Fibroblast of skin of right quadriceps (primary cell): ENCODE data around the gene SLC8A1.

Experiments used
- DNase-seq: peaks from one replicate; pipeline ENCODE4 v3.0.0-alpha.2; 2013

SLC8A1 gene

GRCh38 chr2:40178971-40179370 lies 272.9 kb downstream of the SLC8A1 start:
- DNase-seq: no peak

DNA sequence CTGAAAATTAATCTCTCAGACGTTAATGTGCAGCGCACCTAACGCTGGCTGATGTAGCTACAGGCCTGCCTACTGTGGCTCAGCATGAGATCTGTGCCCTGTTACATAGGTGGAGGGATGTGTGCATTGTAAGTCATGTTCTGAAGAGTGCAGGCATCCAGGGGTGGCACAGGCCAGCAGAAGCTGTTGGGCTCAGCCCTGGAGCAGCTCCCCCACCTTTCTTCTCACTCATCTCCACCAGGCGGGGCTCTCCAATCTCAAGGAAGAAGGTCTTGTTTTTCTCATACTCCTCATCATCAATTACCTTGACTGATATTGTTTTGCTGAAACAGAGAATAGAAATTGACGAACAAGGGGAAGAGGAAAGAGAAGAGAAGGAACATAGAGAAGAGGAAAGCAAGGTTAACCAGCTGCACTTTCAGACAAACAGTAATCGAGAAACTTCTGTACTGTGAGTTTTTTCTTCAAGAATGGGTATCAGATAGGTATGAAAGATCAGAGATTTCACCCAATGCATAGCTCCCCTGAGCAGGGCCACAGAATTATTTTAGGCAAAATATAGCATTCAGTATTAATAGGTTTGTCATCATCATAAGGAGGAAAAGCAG lies 273.6 kb downstream of the SLC8A1 start:
- no peak for DNase-seq

- DNase-seq: peak; percentile 20
Observed at GRCh38 chr2:40177366-40177765, 274.5 kb downstream of the SLC8A1 start.

DNA sequence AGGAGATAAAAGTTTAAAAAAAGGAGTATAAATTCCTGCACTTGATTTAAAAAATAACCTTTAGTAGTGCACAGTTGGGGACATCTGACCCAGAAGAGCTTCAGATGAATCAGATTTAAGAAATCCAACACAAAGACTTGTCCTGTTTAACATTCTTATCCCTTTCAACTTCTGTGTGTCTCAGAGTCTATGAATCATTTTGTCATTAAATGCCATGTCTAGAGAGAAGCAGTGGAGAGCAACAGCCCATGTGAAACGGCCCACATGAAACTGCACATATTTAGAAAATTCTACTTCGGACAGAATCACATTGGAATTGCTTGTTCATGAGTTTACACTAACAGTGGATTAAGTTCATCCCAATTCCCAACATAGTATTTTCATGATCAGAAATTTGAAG lies 278.6 kb downstream of the SLC8A1 start:
- peak; percentile 56 for DNase-seq

DNA sequence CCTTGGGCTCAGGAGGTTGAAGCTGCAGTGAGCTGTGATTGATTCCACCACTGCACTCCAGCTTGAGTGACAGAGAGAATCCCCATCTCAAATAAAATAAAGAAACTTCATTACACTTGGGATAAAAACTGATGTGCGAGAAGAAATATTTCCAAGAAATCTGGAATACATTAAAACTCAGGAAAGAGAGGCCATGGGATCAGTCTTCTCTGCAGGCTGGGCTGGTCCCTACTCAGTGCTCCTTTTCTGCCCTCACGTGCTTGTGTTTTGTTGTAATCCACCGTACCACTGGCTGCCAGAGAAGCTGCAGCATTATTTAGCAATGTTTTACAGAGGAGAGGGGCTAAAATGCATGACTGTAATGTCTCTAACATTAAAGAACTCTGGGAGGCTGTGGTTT lies 282.0 kb downstream of the SLC8A1 start:
- no peak for DNase-seq

- DNase-seq: peak; percentile 13
Observed at GRCh38 chr2:40169430-40169829, 282.5 kb downstream of the SLC8A1 start.

GRCh38 chr2:40168546-40168945 lies 283.3 kb downstream of the SLC8A1 start:
- DNase-seq: no peak

GRCh38 chr2:40168032-40168431 lies 283.9 kb downstream of the SLC8A1 start:
- no peak for DNase-seq

DNA sequence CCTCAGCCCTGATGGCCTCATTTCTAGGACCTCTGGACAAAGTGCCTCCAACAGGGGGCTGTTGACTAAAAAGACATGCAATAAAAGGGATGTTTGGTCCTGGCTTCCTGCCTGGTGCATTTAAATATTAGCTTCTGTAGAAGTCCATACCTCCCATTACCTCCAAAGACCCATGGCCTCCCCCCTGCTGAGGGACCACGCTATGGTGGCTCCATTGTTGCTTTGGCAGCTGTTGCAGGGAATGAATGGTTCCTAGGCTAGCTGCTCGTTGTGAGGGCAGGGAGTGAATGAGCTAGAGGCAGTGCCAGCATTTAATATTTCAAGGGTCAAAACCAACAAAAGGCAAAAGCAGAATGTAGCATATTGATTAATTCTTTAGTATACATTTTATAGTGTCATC lies 285.9 kb downstream of the SLC8A1 start:
- no peak for DNase-seq

- no peak for DNase-seq
Observed at GRCh38 chr2:40165509-40165844, 286.4 kb downstream of the SLC8A1 start.

- no peak for DNase-seq
Observed at GRCh38 chr2:40164736-40165508, 287.0 kb downstream of the SLC8A1 start.

DNA sequence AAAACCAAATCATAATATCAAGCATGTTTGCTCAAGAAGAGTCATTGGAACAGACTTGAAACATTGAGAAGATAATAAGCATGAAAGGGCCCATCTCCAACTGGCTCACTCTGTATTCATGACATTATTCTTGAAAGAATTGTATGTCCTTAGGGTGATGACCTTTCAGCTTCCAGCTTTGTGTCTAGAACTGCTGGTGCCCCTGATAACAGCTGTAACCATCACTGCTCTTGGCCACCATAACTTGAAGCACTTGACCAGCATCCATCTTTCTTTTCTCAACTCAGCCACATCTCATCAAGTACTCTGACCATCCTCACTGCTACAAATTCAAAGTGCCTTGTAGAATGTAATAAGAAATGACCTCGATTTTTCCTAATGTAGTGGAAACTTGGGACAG lies 289.9 kb downstream of the SLC8A1 start:
- no peak for DNase-seq

- DNase-seq: no peak
Observed at GRCh38 chr2:40160751-40161218, 291.1 kb downstream of the SLC8A1 start.

DNA sequence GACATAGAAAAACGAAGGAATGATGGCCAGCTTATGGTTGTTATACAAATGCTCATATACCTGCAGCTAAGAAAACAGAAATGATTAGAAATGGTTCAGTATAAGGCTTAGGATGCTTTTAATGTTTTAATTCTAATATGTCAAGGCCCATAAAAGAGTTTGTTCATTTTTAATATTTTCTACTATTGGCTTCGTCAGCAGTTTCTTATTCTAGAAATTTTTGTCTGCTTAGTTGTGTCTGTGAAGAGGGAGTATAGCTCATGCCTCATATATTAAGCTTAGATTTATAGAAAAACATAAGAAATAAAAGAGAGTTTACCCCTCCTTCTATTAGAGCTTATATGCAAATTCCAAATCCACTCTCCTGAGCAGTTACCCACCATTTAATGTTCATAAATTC lies 292.6 kb downstream of the SLC8A1 start:
- DNase-seq: no peak

- DNase-seq: no peak
Observed at GRCh38 chr2:40158781-40159180, 293.1 kb downstream of the SLC8A1 start.

- no peak for DNase-seq
Observed at GRCh38 chr2:40155728-40156127, 296.2 kb downstream of the SLC8A1 start.

- no peak for DNase-seq
Observed at GRCh38 chr2:40150266-40150665, 301.6 kb downstream of the SLC8A1 start.

- no peak for DNase-seq
Observed at GRCh38 chr2:40148334-40148733, 303.6 kb downstream of the SLC8A1 start.

DNA sequence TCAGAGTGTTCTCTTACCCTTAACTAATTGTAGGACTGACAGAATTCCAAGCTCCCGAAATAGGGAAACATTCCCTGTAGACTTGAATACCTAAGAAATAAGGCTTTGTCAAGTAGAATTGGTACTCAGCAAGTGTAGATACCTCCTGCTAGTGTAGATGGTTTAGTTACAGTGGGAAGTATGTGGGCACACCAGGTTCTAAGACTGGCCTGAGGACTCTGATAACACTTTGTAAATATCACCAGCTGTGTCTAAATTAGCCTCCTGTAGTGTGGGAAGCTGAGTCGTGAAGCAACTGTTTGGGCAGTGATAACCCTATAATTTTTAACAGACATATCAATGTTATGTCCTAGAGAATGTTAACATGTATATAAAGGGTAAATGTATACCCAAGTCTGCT lies 304.5 kb downstream of the SLC8A1 start:
- DNase-seq: no peak

DNA sequence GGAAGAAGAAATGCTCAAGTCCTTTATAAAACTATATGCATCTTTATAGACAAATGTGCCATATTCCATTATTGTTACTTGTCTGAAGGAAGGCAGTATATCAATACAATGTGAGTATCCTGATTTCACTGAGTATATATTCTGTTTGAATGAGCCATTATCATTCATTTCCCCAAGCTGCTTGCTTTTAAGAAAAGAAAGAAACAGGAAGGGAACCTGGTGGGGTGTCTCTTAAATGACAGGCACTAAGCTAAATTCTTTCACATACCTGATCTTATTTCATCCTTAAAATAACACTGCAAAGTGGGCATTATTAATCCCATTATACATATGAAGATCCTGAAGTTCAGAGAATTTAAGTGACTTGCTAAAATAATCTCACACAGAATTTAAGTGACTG lies 307.9 kb downstream of the SLC8A1 start:
- no peak for DNase-seq

GRCh38 chr2:40138314-40138713 lies 313.6 kb downstream of the SLC8A1 start:
- DNase-seq: no peak

DNA sequence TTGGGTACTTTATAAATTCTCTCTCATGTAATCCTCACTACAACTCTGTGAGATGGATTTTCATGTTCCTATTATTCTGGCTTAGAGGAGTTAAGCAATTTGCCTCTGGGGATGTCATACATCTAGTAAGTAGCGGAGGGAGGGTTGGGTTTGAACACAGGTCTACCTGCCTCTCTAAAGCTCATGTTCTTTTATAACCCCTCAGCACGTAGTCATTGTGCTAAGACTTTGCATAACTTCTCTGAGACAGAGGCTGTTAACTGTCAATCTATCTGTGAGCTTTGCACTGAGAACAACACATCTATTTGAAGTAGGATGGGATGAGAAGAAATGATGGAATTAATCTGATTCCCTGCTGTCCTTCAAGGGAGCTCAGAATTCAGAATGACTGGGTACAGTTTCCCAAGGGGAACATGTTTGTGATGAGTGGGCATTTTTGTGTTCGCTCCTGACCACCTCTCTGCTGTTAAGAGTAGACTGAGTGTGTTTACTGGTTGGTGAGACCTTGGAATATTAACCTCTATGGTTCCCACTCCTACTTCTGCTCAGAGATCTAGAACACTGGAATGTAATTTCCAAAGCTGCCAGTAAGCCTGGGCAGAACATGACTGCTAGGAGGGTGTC lies 320.7 kb downstream of the SLC8A1 start:
- DNase-seq: no peak

DNA sequence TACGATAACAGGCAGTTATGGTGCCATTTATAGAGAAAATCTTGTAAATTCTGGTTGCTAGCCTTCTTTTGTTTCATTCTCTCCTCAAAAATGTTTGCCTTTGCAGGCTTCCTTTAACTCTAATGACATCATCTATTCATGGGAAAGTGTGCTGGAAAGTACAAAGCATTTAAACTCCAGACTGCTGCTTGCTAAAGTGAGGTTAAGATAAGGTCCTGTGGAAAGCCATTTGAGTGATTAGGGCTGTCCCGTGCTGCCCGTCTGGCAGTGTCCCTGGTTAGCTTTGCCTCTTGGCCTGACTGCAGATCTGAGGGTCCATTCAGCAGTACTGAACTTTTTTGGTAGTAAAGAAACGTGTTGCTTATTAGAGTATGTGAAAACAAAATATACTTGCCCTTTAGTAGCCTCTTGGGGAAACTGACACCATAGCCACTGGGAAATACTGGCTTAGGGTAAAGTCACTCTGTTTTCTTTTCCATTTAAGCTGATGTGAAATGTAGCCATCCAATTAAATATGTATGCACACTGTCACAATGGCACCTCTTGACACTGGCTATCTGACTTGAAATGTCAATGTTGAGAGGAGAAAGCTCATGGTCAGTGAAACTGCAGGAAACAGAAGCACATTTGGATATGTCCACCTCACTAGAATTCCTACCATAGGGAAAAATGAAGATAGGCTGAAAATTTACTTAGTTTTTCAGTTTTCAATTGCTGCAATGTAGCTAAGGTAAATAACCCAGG lies 321.5 kb downstream of the SLC8A1 start:
- DNase-seq: peak; percentile 17

- no peak for DNase-seq
Observed at GRCh38 chr2:40129725-40130124, 322.2 kb downstream of the SLC8A1 start.
